H1 (cell line): ENCODE results near the gene DOCK6. TPM values are rescaled to one million over a fixed set of nuclear protein-coding genes. Genes with fewer than 3 reads are reported as not detected.

Source experiments
- BACH1 ChIP-seq: IDR thresholded peaks from 2 replicates; pipeline ENCODE4 v1.6.1; 2012; ENCODE audit warnings: low read length, improper control_type of control experiment
- BCL11A ChIP-seq, 2 experiments: IDR thresholded peaks; one replicate each; pipeline ENCODE4 v1.6.1; 2011; ENCODE audit warnings: low read depth in 2 of 2, low read length in 2 of 2, mild to moderate bottlenecking in 2 of 2
- CBX5 ChIP-seq: fragments of 300-800, 300-1000 bp; sonication (generic); IDR thresholded peaks from 2 replicates; pipeline ENCODE4 v1.7.1; 2016; ENCODE audit warnings: antibody characterized with exemption, low read length, low read depth
- CEBPB ChIP-seq: IDR thresholded peaks from 2 replicates; pipeline ENCODE4 v1.6.1; 2012; ENCODE audit warnings: low read depth, low read length
- CHD1 ChIP-seq: IDR thresholded peaks from 2 replicates; pipeline ENCODE4 v1.6.1; 2012; ENCODE audit warnings: low read depth, low read length, improper control_type of control experiment
- EGR1 ChIP-seq: IDR thresholded peaks from 2 replicates; pipeline ENCODE4 v1.6.1; 2011; ENCODE audit warnings: low read depth, low read length, borderline replicate concordance
- HDAC6 ChIP-seq: IDR thresholded peaks from one replicate; pipeline ENCODE4 v1.7.1; 2012; ENCODE audit warnings: low read depth, mild to moderate bottlenecking, inconsistent platforms, low read length, moderate library complexity
- JUND ChIP-seq: IDR thresholded peaks from 2 replicates; pipeline ENCODE4 v1.6.1; 2011; ENCODE audit warnings: mild to moderate bottlenecking, improper control_type of control experiment, low read length
- KDM5A ChIP-seq: fragments of 200-600 bp; IDR thresholded peaks from 2 replicates; pipeline ENCODE4 v1.7.1; 2012; ENCODE audit warnings: mild to moderate bottlenecking, low read length, inconsistent platforms, mixed read lengths
- NANOG ChIP-seq: IDR thresholded peaks from 2 replicates; pipeline ENCODE4 v1.6.1; 2011; ENCODE audit warnings: low read length, low read depth, mild to moderate bottlenecking, inconsistent platforms; ENCODE audit not compliant: insufficient read depth, poor library complexity, severe bottlenecking
- NRF1 ChIP-seq: IDR thresholded peaks from 2 replicates; pipeline ENCODE4 v1.6.1; 2011; ENCODE audit warnings: mild to moderate bottlenecking, low read depth, low read length, improper control_type of control experiment
- PHF8 ChIP-seq: fragments of 200-600 bp; sonication (generic); conservative IDR thresholded peaks from 2 replicates; pipeline ENCODE4 v1.7.1; 2012; ENCODE audit warnings: low read depth, mild to moderate bottlenecking, inconsistent platforms, low read length, moderate library complexity
- POLR2A ChIP-seq, 2 experiments: IDR thresholded peaks; 1 replicate in 1 of 2; 2 replicates in 1 of 2; pipeline ENCODE4 v1.6.1; 2011; ENCODE audit warnings: low read depth in 2 of 2, low read length in 2 of 2, mild to moderate bottlenecking in 2 of 2; ENCODE audit errors: control extremely low read depth in 1 of 2
- POLR2AphosphoS5 ChIP-seq: IDR thresholded peaks from 2 replicates; pipeline ENCODE4 v1.6.1; 2011; ENCODE audit warnings: low read depth, low read length
- POU5F1 ChIP-seq: IDR thresholded peaks from 2 replicates; pipeline ENCODE4 v1.6.1; 2011; ENCODE audit warnings: low read depth, mild to moderate bottlenecking, low read length, moderate library complexity
- RFX5 ChIP-seq: IDR thresholded peaks from 2 replicates; pipeline ENCODE4 v1.6.1; 2011; ENCODE audit warnings: low read depth, low read length, improper control_type of control experiment, borderline replicate concordance
- SIX5 ChIP-seq: IDR thresholded peaks from 2 replicates; pipeline ENCODE4 v1.6.1; 2011; ENCODE audit warnings: mild to moderate bottlenecking, low read depth, low read length
- SRF ChIP-seq: IDR thresholded peaks from 2 replicates; pipeline ENCODE4 v1.6.1; 2011; ENCODE audit warnings: mild to moderate bottlenecking, low read depth, low read length, moderate library complexity
- TAF7 ChIP-seq: optimal IDR thresholded peaks from 2 replicates; pipeline ENCODE3; 2011; ENCODE audit warnings: low read depth, mild to moderate bottlenecking, inconsistent platforms, low read length, moderate library complexity, borderline replicate concordance
- TCF12 ChIP-seq: IDR thresholded peaks from 2 replicates; pipeline ENCODE4 v1.6.1; 2011; ENCODE audit warnings: low read depth, mild to moderate bottlenecking, low read length
- TEAD4 ChIP-seq: IDR thresholded peaks from 2 replicates; pipeline ENCODE4 v1.6.1; 2012; ENCODE audit warnings: low read depth, low read length, inconsistent platforms, mixed read lengths
- YY1 ChIP-seq: IDR thresholded peaks from 2 replicates; pipeline ENCODE4 v1.6.1; 2011; ENCODE audit warnings: low read depth, mild to moderate bottlenecking, low read length
- ZNF274 ChIP-seq: IDR thresholded peaks from 2 replicates; pipeline ENCODE4 v1.7.0; 2012; ENCODE audit warnings: low read length, borderline replicate concordance; ENCODE audit errors: extremely low read depth
- polyA plus RNA-seq, 7 experiments: library from polyadenylated mRNA; depleted of rRNA in 3 of 7; stranded (reverse) in 5 of 7; unstranded in 2 of 7; fragments of >200 nt in 5 of 7; fragments of 200-250 nt in 2 of 7; gene quantifications; 1 replicate in 5 of 7; 2 replicates in 1 of 7; 4 replicates in 1 of 7; pipeline versions ENCODE4 v1.2.1 to v1.2.3, GENCODE V29; 2011 to 2013; ENCODE audit warnings: missing spikeins in 2 of 7, mixed read lengths in 2 of 7
- total RNA-seq: library from RNA; stranded (reverse); fragmentation: NEBNext Ultra II Directional; extraction: Animal tissue kit (Norgen Biotek cat#: 25700); gene quantifications from 2 replicates; pipeline ENCODE4 v1.2.1, GENCODE V29; 2021
- TF ChIP-seq, protein P1 (sequence below): IDR thresholded peaks from 2 replicates; pipeline ENCODE4 v1.6.1; 2011; ENCODE audit warnings: low read length, improper control_type of control experiment
- TF ChIP-seq, protein P2 (sequence below): IDR thresholded peaks from 2 replicates; pipeline ENCODE4 v1.6.1; 2012; ENCODE audit warnings: inconsistent platforms

Gene DOCK6
- total and polyA plus RNA-seq, 2 of the 8 experiments (the other 6 are each of a cell fraction or from before 2014, with no cell fraction given): 25.5 to 54.7 TPM

DNA sequence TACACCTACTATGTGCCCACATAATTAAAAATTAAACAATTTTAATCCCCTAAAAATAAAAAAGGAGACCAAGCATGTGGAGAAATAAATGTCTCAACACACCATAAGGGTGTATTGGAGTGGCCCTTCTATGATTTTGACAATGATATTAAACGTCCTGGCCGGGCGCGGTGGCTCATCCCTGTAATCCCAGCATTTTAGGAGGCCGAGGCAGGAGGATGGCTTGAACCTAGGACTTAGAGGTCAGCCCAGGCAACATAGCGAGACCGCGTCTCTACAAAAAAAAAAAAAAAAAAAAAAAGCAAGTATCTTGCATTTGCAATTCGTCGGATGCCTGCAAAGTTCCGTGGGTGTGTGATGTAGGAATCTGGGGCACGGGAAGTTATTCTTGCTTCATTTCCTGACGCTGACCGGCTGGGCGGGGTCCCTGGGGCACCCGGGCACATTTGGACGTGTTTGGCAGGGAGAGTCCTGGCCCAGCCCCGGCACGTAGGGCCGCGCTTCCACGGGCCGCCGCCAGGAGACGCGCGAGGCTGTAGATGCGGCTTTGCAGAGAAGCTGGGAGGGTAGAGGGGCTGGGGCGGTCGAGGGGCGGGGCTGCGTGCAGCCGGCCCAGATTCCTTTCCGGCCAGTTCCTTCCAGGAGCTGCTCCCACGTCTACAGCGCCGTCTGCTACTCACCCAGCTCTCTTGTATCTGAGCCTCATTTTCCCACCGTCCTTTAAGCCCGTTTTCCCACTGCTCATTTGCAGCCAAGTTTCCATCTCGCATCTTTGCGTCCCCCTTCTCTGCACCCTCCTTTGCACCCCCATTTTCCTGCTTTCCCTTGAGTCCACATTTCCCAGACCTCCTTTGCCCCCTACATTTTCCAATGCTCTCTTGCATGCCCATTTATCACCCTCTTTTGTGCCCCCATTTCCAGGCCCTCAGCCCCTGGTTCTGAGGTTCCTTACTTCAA is 31.4 kb upstream of the DOCK6 start (continued):
- no peak for TF ChIP-seq SRF
- TF ChIP-seq ZNF274: no peak
- peak; percentile 35; the same call in 1 of the 2 replicates for TF ChIP-seq TEAD4
- no peak for TF ChIP-seq PHF8
- TF ChIP-seq JUND: no peak
- TF ChIP-seq TCF12: no peak
- TF ChIP-seq RFX5: no peak
- no peak for TF ChIP-seq HDAC6
- TF ChIP-seq, protein P1, sequence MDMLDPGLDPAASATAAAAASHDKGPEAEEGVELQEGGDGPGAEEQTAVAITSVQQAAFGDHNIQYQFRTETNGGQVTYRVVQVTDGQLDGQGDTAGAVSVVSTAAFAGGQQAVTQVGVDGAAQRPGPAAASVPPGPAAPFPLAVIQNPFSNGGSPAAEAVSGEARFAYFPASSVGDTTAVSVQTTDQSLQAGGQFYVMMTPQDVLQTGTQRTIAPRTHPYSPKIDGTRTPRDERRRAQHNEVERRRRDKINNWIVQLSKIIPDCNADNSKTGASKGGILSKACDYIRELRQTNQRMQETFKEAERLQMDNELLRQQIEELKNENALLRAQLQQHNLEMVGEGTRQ: no peak
- no peak for TF ChIP-seq POLR2AphosphoS5
- TF ChIP-seq BCL11A (IDR thresholded peaks at IDR 0.05; ENCODE audit: low read depth in 2 of 2, low read length in 2 of 2): no peak
- no peak for TF ChIP-seq SIX5
- TF ChIP-seq CBX5: no peak
- peak; percentile 63 for TF ChIP-seq YY1
- TF ChIP-seq NANOG: no peak
- no peak for TF ChIP-seq KDM5A
- TF ChIP-seq TAF7: no peak
- peak; percentile 65 for TF ChIP-seq CEBPB
- 0 out of 2 replicates have a peak, but pooled peaks have one; percentile 22 for TF ChIP-seq BACH1
- no peak for TF ChIP-seq CHD1
- no peak for TF ChIP-seq POU5F1
- no peak for TF ChIP-seq EGR1
- TF ChIP-seq, protein P2, sequence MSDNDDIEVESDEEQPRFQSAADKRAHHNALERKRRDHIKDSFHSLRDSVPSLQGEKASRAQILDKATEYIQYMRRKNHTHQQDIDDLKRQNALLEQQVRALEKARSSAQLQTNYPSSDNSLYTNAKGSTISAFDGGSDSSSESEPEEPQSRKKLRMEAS: 0 out of 2 replicates have a peak, but pooled peaks have one; percentile 8
- no peak for TF ChIP-seq POLR2A (IDR thresholded peaks at IDR 0.05; ENCODE audit: control extremely low read depth in 1 of 2, low read depth in 2 of 2, low read length in 2 of 2)
- no peak for TF ChIP-seq NRF1
